Adrenal gland (tissue), 5 donors: Measurements from ENCODE around the gene CDKN3.
A peak's percentile ranks its signal among the peaks of the same experiment; 100 is the strongest.

ENCODE experiments used
- CTCF ChIP-seq, 6 experiments: fragments of 450-650 bp in 4 of 6; fragments of 200-600 bp in 2 of 6; sonication (generic) in 1 of 6; IDR thresholded peaks; 1 replicate in 5 of 6; 2 replicates in 1 of 6; pipeline versions ENCODE4 v1.5.1 to v1.8.0; 2016 to 2021; ENCODE audit warnings: antibody characterized with exemption in 6 of 6, mild to moderate bottlenecking in 2 of 6, moderate library complexity in 1 of 6
- POLR2A ChIP-seq, 2 donors: fragments of 450-650 bp; IDR thresholded peaks; one replicate each; pipeline ENCODE4 v1.6.1; 2017; ENCODE audit warnings: antibody characterized with exemption in 2 of 2, mild to moderate bottlenecking in 2 of 2, moderate library complexity in 1 of 2
- donor health status: DM: no; HTN: no; CAD: no.

DNA sequence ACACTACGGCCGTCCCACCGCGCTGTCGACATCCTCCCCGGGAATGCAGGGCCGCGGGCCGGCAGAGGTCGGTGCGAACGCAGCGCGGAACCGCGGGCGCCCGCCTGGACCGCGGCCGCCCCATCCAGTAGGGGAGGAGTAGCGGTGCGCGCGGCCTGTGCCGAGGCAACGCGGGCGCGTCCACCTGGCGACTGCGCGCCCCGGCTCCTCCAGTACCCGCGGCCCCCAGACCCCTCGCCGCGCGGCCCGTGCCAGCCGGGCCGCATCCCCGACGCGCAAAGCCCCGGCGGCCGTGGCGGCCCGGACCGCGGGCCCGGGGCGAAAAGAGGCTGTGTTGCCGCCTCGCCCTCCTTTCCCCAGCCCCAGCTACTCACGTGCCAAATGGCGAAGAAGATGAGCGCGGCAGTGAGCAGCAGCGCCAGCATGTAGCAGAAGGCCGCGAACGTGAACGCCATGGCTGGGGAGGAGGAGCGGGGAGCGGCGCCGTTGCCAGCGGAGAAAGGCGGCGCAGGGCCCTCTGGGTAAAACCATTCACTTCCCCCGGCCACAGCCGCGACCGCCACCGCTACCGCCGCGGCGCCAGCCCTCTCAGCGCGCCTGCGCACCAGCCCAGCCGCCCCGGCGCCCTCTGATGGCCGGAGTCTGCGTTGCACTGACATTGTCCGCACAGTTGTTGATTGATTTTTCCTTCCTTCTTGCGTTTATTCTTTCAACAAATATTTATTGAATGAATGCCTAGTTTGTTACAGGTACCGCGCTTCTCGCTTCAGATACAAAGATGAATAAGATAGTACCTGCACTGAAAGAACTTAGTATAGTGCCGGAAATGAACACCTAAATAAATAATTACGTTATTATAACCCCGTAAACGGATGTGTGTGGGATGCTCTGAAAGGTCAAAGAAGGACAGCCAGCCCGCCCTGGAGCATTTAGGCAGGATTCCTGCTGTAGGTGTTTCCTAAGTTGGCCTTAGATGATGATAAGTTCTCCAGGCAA is 44.4 kb downstream of the CDKN3 start, which contains the start of gene CNIH1:
- peak; percentile 71 to 95 (median 90) for TF ChIP-seq CTCF (IDR thresholded peaks at IDR 0.05)
- TF ChIP-seq POLR2A (IDR thresholded peaks at IDR 0.05), result peak; percentile 30 to 65
